HL-60 (cell line): ENCODE results near the gene CNNM3.

Source experiments
- DNase-seq, 2 experiments: peaks; one replicate each; pipeline ENCODE4 v3.0.0-alpha.2; 2010 to 2020; ENCODE audit warnings: low read depth in 1 of 2, low spot score in 1 of 2
- H3K27ac ChIP-seq: fragments of 250-450 bp; sonication (Bioruptor Pico); replicated peaks from 2 replicates; pipeline ENCODE4 v1.5.1; 2020; ENCODE audit warnings: mild to moderate bottlenecking, moderate library complexity
- H3K27me3 ChIP-seq: fragments of 250-450 bp; sonication (Bioruptor Pico); 2 replicates; pipeline ENCODE4 v1.5.1; 2021; ENCODE audit warnings: mild to moderate bottlenecking, moderate library complexity; ENCODE audit not compliant: insufficient read depth, poor library complexity, severe bottlenecking
- H3K4me3 ChIP-seq: replicated peaks from 2 replicates; pipeline ENCODE4 v1.5.1; 2011; ENCODE audit warnings: mild to moderate bottlenecking, control low read depth, low read length; ENCODE audit not compliant: insufficient read depth
- CTCF ChIP-seq: IDR thresholded peaks from one replicate; pipeline ENCODE4 v1.5.1; 2011; ENCODE audit warnings: low read length, control low read depth, inconsistent platforms; ENCODE audit not compliant: insufficient read depth
- GABPA ChIP-seq: IDR thresholded peaks from 2 replicates; pipeline ENCODE4 v1.6.1; 2012; ENCODE audit warnings: low read depth
- POLR2AphosphoS5 ChIP-seq: IDR thresholded peaks from 2 replicates; pipeline ENCODE4 v1.6.1; 2012; ENCODE audit warnings: low read depth
- REST ChIP-seq: IDR thresholded peaks from 2 replicates; pipeline ENCODE4 v1.6.1; 2012; ENCODE audit warnings: low read depth; ENCODE audit not compliant: insufficient replicate concordance
- SPI1 ChIP-seq: IDR thresholded peaks from 2 replicates; pipeline ENCODE4 v1.6.1; 2012; ENCODE audit warnings: low read depth, mild to moderate bottlenecking, borderline replicate concordance

CNNM3 gene

GRCh38 chr2:96769814-96770213 is 46.3 kb upstream of the CNNM3 start:
- no peak overlapping the region for H3K27ac ChIP-seq
- DNase-seq, result peak in 1 of 2 experiments; percentile 46
- H3K4me3 ChIP-seq, result no peak overlapping the region
- H3K27me3 ChIP-seq, result no peaks in the 10 kb centered on the region
- TF ChIP-seq POLR2AphosphoS5 (no peak), SPI1 (no peak), GABPA (no peak), REST (no peak), CTCF (no peak)

GRCh38 chr2:96770442-96771202 is 45.4 kb upstream of the CNNM3 start:
- no peak overlapping the region for H3K27ac ChIP-seq
- DNase-seq, result no peak

More at GRCh38 chr2:96770442-96771202, 45.4 kb upstream of the CNNM3 start:
- TF ChIP-seq CTCF (no peak), POLR2AphosphoS5 (no peak), REST (no peak), GABPA (no peak), SPI1 (no peak)
- no peaks in the 10 kb centered on the region for H3K27me3 ChIP-seq
- no peak overlapping the region for H3K4me3 ChIP-seq
